Heart left ventricle (tissue), 16 donors: ENCODE results near the gene PABPN1L. TPM values are rescaled to one million over a fixed set of nuclear protein-coding genes. Genes with fewer than 3 reads are reported as not detected.

Experiments used
- ATAC-seq, 4 donors: fragments of 200-7000 bp; cut with Tn5 transposase; one replicate each; pipeline ENCODE4 v1.9.1; 2020 to 2022; ENCODE audit warnings: moderate library complexity in 4 of 4, mild to moderate bottlenecking in 3 of 4, moderate number of reproducible peaks in 1 of 4
- DNase-seq, 5 donors: peaks; one replicate each; pipeline ENCODE4 v3.0.0-alpha.2; 2020
- H3K27ac ChIP-seq, 12 donors: fragments of 200-600 bp; sonication (generic) in 4 of 12; one replicate each; pipeline versions ENCODE4 v1.5.0 to v1.8.0; 2016 to 2022; ENCODE audit warnings: mild to moderate bottlenecking in 2 of 12
- H3K27me3 ChIP-seq, 9 donors: fragments of 200-600 bp; sonication (generic) in 2 of 9; one replicate each; pipeline versions ENCODE4 v1.5.1 to v1.8.0; 2016 to 2022; ENCODE audit warnings: mild to moderate bottlenecking in 3 of 9
- H3K36me3 ChIP-seq, 9 donors: fragments of 200-600 bp; sonication (generic) in 2 of 9; one replicate each; pipeline versions ENCODE4 v1.5.0 to v1.8.0; 2018 to 2022; ENCODE audit warnings: mild to moderate bottlenecking in 2 of 9
- H3K4me1 ChIP-seq, 12 donors: fragments of 200-600 bp; sonication (generic) in 4 of 12; one replicate each; pipeline versions ENCODE4 v1.5.0 to v1.8.0; 2016 to 2022; ENCODE audit warnings: mild to moderate bottlenecking in 3 of 12
- H3K4me3 ChIP-seq, 12 donors: fragments of 200-600 bp; sonication (generic) in 4 of 12; one replicate each; pipeline versions ENCODE4 v1.5.0 to v1.8.0; 2017 to 2022; ENCODE audit warnings: mild to moderate bottlenecking in 9 of 12, moderate library complexity in 4 of 12
- H3K9me3 ChIP-seq, 12 donors: fragments of 200-600 bp; sonication (generic) in 4 of 12; one replicate each; pipeline versions ENCODE4 v1.5.0 to v1.8.0; 2016 to 2022; ENCODE audit warnings: mild to moderate bottlenecking in 1 of 12
- POLR2A ChIP-seq, 2 donors: fragments of 450-650 bp; IDR thresholded peaks; one replicate each; pipeline ENCODE4 v1.6.1; 2017; ENCODE audit warnings: antibody characterized with exemption in 2 of 2, mild to moderate bottlenecking in 2 of 2, moderate library complexity in 2 of 2
- WGBS, 4 donors: extraction: QIAGEN DNeasy Blood & Tissue Kit in 2 of 4; methylation state at CpG; one replicate each; pipeline versions ENCODE4 v1.1.5 to v1.1.7; 2013 to 2018; 5-methylcytosine and 5-hydroxymethylcytosine counted together
- intact Hi-C, 10 donors: fragments of 100-400 bp; cut with DNase I; formaldehyde crosslinking; loops; one replicate each; pipeline versions ENCODE4 v1.11.1 to v1.14.2; 2022
- polyA plus RNA-seq, 2 donors: library from polyadenylated mRNA; stranded (reverse); fragments of 200-250 nt; gene quantifications; one replicate each; pipeline ENCODE4 v1.2.3, GENCODE V29; 2013
- total RNA-seq, 9 donors: library from RNA; depleted of rRNA in 2 of 9; stranded (reverse); fragments of >200 nt in 2 of 9; fragmentation: NEBNext Ultra II Directional in 3 of 9; extraction: Animal tissue kit (Norgen Biotek cat#: 25700) in 3 of 9; gene quantifications; one replicate each; pipeline versions ENCODE4 v1.1.0 to v1.2.4, GENCODE V29; 2016 to 2023
- TF ChIP-seq, protein P1 (sequence below), 12 donors: fragments of 200-600 bp; sonication (generic) in 4 of 12; IDR thresholded peaks; one replicate each; pipeline versions ENCODE4 v1.5.0 to v1.8.0; 2018 to 2022; ENCODE audit warnings: antibody characterized with exemption in 12 of 12, mild to moderate bottlenecking in 5 of 12
- donor health status: ischemic (EF 13 %, LVEDD 7.1; RV severe dilation, severe dysfunction).
- donor health status: healthy with polysubstance abuse.
- donor health status: DM: no; HTN: yes; CAD: no.
- donor health status: DM: no; HTN: no; CAD: no.
- donor health status: ischemic (EF 25% LVEDD 6.9; RV normal size, moderate dysfunction).
- donor health status: ischemic (EF 25% LVEDD 5.7; RV mildly dilated, moderate dysfunction).
- donor health status: healthy.
- donor health status: DM: yes; HTN: yes; CAD: no.
- donor health status: ischemic (EF 35%, LVEDD 5.7; RV mildly dilated, moderate dysfunction).
- donor health status: nonischemic (EF 11% LVEDD 7.7; RV severe dilation, severe dysfunction).
- donor health status: DM: yes; HTN: yes; CAD: no.
- donor health status: PGD.
- donor health status: ischemic (EF 29% LVEDD 5.4; RV normal size, mild dysfunction).
- donor health status: nonischemic (EF 23%, LVEDD 6.1; RV moderate dilation, normal function).

The PABPN1L gene
- total and polyA plus RNA-seq, 11 donors, result not detected

DNA sequence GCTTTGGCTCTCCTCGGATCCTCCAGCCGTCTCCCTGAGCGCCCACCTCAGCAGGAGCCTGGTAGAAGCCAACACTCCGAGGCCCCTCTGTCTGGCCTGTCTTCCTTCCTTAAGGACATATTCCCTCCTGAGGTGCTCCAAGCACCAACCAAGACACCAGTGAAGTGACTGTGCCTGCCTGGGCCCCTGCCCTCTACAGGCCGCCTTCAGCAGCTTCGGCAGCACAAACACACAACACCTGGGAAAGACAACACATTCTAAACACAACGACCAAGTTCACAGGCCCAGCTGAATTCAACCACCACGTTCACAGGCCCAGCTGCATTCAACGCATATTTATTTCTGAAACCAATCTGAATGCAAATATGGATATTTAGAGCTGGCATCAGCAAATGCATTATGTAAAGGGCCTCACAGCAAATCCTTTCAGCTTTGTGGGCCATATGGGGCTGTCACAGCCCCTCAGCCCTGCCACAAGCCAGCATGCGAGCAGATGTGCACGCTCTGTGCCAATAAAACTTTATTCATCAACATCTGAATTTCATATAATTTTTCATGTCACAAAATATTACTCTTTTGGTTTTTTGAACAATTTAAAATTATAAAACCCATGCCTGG, 21.9 kb downstream of the PABPN1L start:
- Histone ChIP-seq H3K4me1 (no peaks in the 10 kb centered on the region), H3K9me3 (no peaks in the 10 kb centered on the region), H3K4me3 (no peak overlapping the region), H3K27ac (no peak overlapping the region), H3K36me3 (peaks cover 0 to 31% (median 17%) of the 10 kb centered on the region in 9 donors), H3K27me3 (no peaks in the 10 kb centered on the region)
- intact Hi-C loops, result no loop called here
- TF ChIP-seq, protein P1, sequence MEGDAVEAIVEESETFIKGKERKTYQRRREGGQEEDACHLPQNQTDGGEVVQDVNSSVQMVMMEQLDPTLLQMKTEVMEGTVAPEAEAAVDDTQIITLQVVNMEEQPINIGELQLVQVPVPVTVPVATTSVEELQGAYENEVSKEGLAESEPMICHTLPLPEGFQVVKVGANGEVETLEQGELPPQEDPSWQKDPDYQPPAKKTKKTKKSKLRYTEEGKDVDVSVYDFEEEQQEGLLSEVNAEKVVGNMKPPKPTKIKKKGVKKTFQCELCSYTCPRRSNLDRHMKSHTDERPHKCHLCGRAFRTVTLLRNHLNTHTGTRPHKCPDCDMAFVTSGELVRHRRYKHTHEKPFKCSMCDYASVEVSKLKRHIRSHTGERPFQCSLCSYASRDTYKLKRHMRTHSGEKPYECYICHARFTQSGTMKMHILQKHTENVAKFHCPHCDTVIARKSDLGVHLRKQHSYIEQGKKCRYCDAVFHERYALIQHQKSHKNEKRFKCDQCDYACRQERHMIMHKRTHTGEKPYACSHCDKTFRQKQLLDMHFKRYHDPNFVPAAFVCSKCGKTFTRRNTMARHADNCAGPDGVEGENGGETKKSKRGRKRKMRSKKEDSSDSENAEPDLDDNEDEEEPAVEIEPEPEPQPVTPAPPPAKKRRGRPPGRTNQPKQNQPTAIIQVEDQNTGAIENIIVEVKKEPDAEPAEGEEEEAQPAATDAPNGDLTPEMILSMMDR (IDR thresholded peaks at IDR 0.05), result no peak
- TF ChIP-seq POLR2A (IDR thresholded peaks at IDR 0.05), result no peak
- WGBS, 4 donors, result 77 to 86% (median 84%) methylated on average over 11 of the region's 11 CpGs
- ATAC-seq (no peak), DNase-seq (no peak)

DNA sequence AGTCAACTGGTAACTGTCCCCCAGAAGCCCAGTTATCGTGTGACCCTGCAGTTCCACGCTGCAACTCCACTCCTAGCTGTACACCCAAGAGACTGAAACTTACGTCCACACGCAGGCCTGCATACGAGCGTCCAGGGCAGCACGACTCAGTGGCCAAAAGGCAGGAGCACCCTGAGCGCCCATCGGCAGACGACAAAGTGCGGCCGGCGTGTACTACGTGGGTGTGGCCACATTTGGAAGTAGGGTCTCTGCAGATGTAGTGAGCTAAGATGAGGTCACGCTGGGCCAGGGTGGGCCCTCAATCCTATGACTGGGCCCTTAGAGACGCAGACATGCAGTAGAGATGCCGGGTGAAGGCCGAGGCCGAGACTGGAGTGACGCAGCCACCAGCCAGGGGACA, 23.2 kb downstream of the PABPN1L start:
- Histone ChIP-seq H3K36me3 (peaks cover 0 to 43% (median 22%) of the 10 kb centered on the region in 9 donors), H3K4me3 (no peak overlapping the region), H3K9me3 (no peaks in the 10 kb centered on the region), H3K4me1 (no peaks in the 10 kb centered on the region), H3K27ac (no peak overlapping the region), H3K27me3 (no peaks in the 10 kb centered on the region)
- intact Hi-C loops, result no loop called here
- ATAC-seq, result no peak
- WGBS, 4 donors, result 91 to 95% (median 95%) methylated on average over 19 to 20 of the region's 20 CpGs
- DNase-seq, result no peak
- no peak for TF ChIP-seq POLR2A (IDR thresholded peaks at IDR 0.05)
- TF ChIP-seq, protein P1 (IDR thresholded peaks at IDR 0.05), result no peak

DNA sequence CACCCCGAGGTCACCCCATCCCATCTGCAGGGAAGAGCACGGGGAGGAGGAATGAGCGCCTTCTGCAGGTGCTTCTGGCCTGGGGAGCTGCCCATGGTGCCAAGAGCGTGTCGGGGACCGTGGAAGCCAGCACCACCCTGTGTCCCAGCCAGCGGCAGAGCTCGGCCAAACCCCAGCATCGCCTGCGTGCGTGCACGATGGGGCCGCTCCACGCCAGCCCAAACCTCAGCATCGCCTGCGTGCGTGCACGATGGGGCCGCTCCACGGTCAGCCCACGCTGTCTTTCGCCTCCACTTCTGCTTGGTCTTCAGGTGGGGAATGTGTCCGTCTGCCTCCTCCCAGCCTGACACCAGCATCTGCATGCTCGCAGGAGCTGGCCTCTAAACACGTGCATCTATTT, 23.7 kb downstream of the PABPN1L start:
- no peaks in the 10 kb centered on the region for H3K4me1 ChIP-seq
- intact Hi-C loops, result no loop called here
- no peak for DNase-seq
- H3K9me3 ChIP-seq, result no peaks in the 10 kb centered on the region
- H3K4me3 ChIP-seq, result no peak overlapping the region
- TF ChIP-seq POLR2A (IDR thresholded peaks at IDR 0.05), result no peak
- TF ChIP-seq, protein P1 (IDR thresholded peaks at IDR 0.05), result no peak
- no peak for ATAC-seq
- peaks cover 0 to 45% (median 24%) of the 10 kb centered on the region in 9 donors for H3K36me3 ChIP-seq
- H3K27ac ChIP-seq, result no peak overlapping the region
- no peaks in the 10 kb centered on the region for H3K27me3 ChIP-seq
- WGBS, 4 donors, result 95 to 97% (median 96%) methylated on average over 21 to 25 of the region's 25 CpGs

DNA sequence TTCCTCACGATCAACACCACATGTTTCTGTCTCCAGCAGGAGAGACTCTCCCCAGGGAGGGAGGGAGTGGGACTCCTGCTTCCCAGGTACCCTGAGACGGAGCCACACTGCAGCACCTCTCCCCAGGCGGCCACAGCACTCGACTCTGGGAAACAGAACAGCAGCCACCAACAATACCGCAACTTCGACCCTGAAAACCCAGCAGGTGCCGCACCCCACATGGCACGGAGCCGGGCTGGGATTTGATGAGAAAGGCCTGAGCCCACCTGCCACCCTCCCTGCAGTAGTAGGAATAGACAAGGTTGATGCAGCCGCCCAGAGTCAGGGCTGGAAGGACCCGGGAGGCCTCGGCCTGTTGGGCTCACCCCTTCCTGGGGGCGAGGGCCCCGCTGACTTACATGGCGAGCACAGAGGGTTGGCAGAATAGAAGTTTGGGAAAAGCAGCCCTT, 24.1 kb downstream of the PABPN1L start:
- no peak for ATAC-seq
- Histone ChIP-seq H3K27me3 (no peaks in the 10 kb centered on the region), H3K27ac (no peak overlapping the region), H3K36me3 (peaks cover 0 to 43% (median 24%) of the 10 kb centered on the region in 9 donors), H3K9me3 (no peaks in the 10 kb centered on the region), H3K4me1 (no peaks in the 10 kb centered on the region), H3K4me3 (no peak overlapping the region)
- WGBS, 4 donors, result 82 to 96% (median 94%) methylated on average over 9 to 15 of the region's 15 CpGs
- intact Hi-C loops, result no loop called here
- DNase-seq, result no peak
- TF ChIP-seq, protein P1 (IDR thresholded peaks at IDR 0.05), result no peak
- no peak for TF ChIP-seq POLR2A (IDR thresholded peaks at IDR 0.05)
